GM19025 (cell line): Measurements from ENCODE around the gene CR1.
"Not testable (repeated sequence)": the region's sequence is repeated elsewhere in the genome, so short reads cannot be mapped to it uniquely, and the experiment has no call there.

Source experiments
- ATAC-seq: cut with Tn5 transposase; IDR thresholded peaks from one replicate; pipeline ENCODE4 v1.9.1; 2021; ENCODE audit warnings: mild to moderate bottlenecking, low read depth, moderate library complexity; ENCODE audit not compliant: unreplicated experiment

CR1 gene

GRCh38 chr1:207495801-207496792, at the start of gene CR1:
CR1 (plus strand) TSS chr1:207496157; CDS start chr1:207496268, 111 bp downstream.
- peak; percentile 50 for ATAC-seq

GRCh38 chr1:207453710-207454045, 42.3 kb upstream of the CR1 start:
- ATAC-seq: no peak

GRCh38 chr1:207454046-207454964, 41.7 kb upstream of the CR1 start, which contains the start of gene CR2:
CR2 (plus strand) TSS chr1:207454328; CDS start chr1:207454419, 91 bp downstream.
- peak; percentile 77 for ATAC-seq

GRCh38 chr1:207455183-207455754, 40.7 kb upstream of the CR1 start:
- no peak for ATAC-seq

GRCh38 chr1:207458414-207458813, 37.5 kb upstream of the CR1 start:
- no peak for ATAC-seq

GRCh38 chr1:207459008-207459407, 36.9 kb upstream of the CR1 start:
- ATAC-seq: no peak

GRCh38 chr1:207461649-207462048, 34.3 kb upstream of the CR1 start:
- no peak for ATAC-seq

GRCh38 chr1:207462535-207462934, 33.4 kb upstream of the CR1 start:
- ATAC-seq: no peak

- ATAC-seq: no peak
Measured at GRCh38 chr1:207463021-207463420, 32.9 kb upstream of the CR1 start.

GRCh38 chr1:207463571-207463970, 32.4 kb upstream of the CR1 start:
- no peak for ATAC-seq

GRCh38 chr1:207470927-207471326, 25.0 kb upstream of the CR1 start:
- ATAC-seq: no peak

- ATAC-seq: no peak
Measured at GRCh38 chr1:207474210-207474609, 21.7 kb upstream of the CR1 start.

- ATAC-seq: no peak
Measured at GRCh38 chr1:207486198-207486597, 9.8 kb upstream of the CR1 start.

GRCh38 chr1:207487636-207488035, 8.3 kb upstream of the CR1 start:
- ATAC-seq: no peak

GRCh38 chr1:207493212-207493611, 2.7 kb upstream of the CR1 start:
- no peak for ATAC-seq

GRCh38 chr1:207494171-207494570, 1.8 kb upstream of the CR1 start:
- no peak for ATAC-seq

GRCh38 chr1:207495281-207495680, 676 bp upstream of the CR1 start:
- ATAC-seq: not testable (repeated sequence)

- no peak for ATAC-seq
Measured at GRCh38 chr1:207497941-207498340, 2.0 kb downstream of the CR1 start.

- no peak for ATAC-seq
Measured at GRCh38 chr1:207499573-207499972, 3.6 kb downstream of the CR1 start.

- no peak for ATAC-seq
Measured at GRCh38 chr1:207500306-207500705, 4.3 kb downstream of the CR1 start.

- no peak for ATAC-seq
Measured at GRCh38 chr1:207501071-207501470, 5.1 kb downstream of the CR1 start.
